ENCODE measurements around the gene SMIM9.
A peak's percentile ranks its signal among the peaks of the same experiment; 100 is the strongest.

The SMIM9 gene

GRCh38 chrX:154815274-154815818, 19.1 kb downstream of the SMIM9 start:
- DNase-seq = no peak

GRCh38 chrX:154813801-154814200, 20.7 kb downstream of the SMIM9 start:
- DNase-seq = no peak

GRCh38 chrX:154812341-154813101, 21.9 kb downstream of the SMIM9 start:
- DNase-seq = no peak

- DNase-seq = no peak
These were observed 24.4 kb downstream of the SMIM9 start for GRCh38 chrX:154809939-154810665.

GRCh38 chrX:154806837-154807501, 27.5 kb downstream of the SMIM9 start:
- DNase-seq = no peak

- no peak for DNase-seq
These were observed 28.8 kb downstream of the SMIM9 start for GRCh38 chrX:154805696-154806091.

- DNase-seq = peak; percentile 8
These were observed 29.3 kb downstream of the SMIM9 start, which contains the start of gene MPP1 for GRCh38 chrX:154804957-154805695. MPP1 (minus strand) TSS chrX:154805485; CDS start chrX:154805373, 112 bp downstream.

- DNase-seq = no peak
These were observed 30.1 kb downstream of the SMIM9 start for GRCh38 chrX:154804261-154804956.

GRCh38 chrX:154802947-154803346, 31.5 kb downstream of the SMIM9 start:
- DNase-seq = no peak

- peak; percentile 31 for DNase-seq
These were observed 33.8 kb downstream of the SMIM9 start for GRCh38 chrX:154800478-154801210.

- peak; percentile 94 for DNase-seq
These were observed 34.7 kb downstream of the SMIM9 start for GRCh38 chrX:154799556-154800348.

GRCh38 chrX:154797006-154797405, 37.5 kb downstream of the SMIM9 start:
- no peak for DNase-seq

GRCh38 chrX:154795016-154795415, 39.4 kb downstream of the SMIM9 start:
- DNase-seq = no peak

- DNase-seq = no peak
These were observed 41.2 kb downstream of the SMIM9 start for GRCh38 chrX:154793084-154793795.

- no peak for DNase-seq
These were observed 42.5 kb downstream of the SMIM9 start for GRCh38 chrX:154791939-154792338.

GRCh38 chrX:154791467-154791866, 43.0 kb downstream of the SMIM9 start:
- DNase-seq = no peak

- no peak for DNase-seq
These were observed 48.7 kb downstream of the SMIM9 start for GRCh38 chrX:154785716-154786115.

- DNase-seq = no peak
These were observed 50.1 kb downstream of the SMIM9 start for GRCh38 chrX:154784149-154784995.

GRCh38 chrX:154780968-154781367, 53.5 kb downstream of the SMIM9 start:
- no peak for DNase-seq

All from NCI-H1092 (cell line).